ENCODE measurements around the gene NEK4. TPM values are rescaled to one million over a fixed set of nuclear protein-coding genes. Genes with fewer than 3 reads are reported as not detected.

Gene NEK4
- total and polyA plus RNA-seq, 2 of the 13 experiments (the other 11 are each of a cell fraction or from before 2014, with no cell fraction given): 16.5 to 38.0 TPM

GRCh38 chr3:52774901-52775864, 4.4 kb upstream of the NEK4 start (continued):
- no peak for TF ChIP-seq LRRFIP1 (CRISPR knock-in tag; conservative IDR thresholded peaks at IDR 0.05)
- TF ChIP-seq ZFYVE20 (CRISPR knock-in tag; IDR thresholded peaks at IDR 0.05; ENCODE audit: borderline replicate concordance, low read depth): no peak
- TF ChIP-seq CENPX (CRISPR knock-in tag; IDR thresholded peaks at IDR 0.05): no peak
- no peak for TF ChIP-seq ZNF678 (CRISPR knock-in tag; IDR thresholded peaks at IDR 0.05)
- TF ChIP-seq CENPT (CRISPR knock-in tag; IDR thresholded peaks at IDR 0.05; ENCODE audit: low read depth): no peak
- TF ChIP-seq AHDC1 (CRISPR knock-in tag; IDR thresholded peaks at IDR 0.05; ENCODE audit: borderline replicate concordance): peak; percentile 94
- no peak for TF ChIP-seq ZNF781 (CRISPR knock-in tag; IDR thresholded peaks at IDR 0.05; ENCODE audit: borderline replicate concordance, not compliant biosample characterization)
- peak; percentile 79 for TF ChIP-seq TEAD3 (CRISPR knock-in tag; optimal IDR thresholded peaks at IDR 0.05; ENCODE audit: borderline replicate concordance)
- TF ChIP-seq SALL2 (CRISPR knock-in tag; IDR thresholded peaks at IDR 0.05): no peak
- TF ChIP-seq ELF1 (CRISPR knock-in tag; IDR thresholded peaks at IDR 0.05): peak; percentile 57; the same call in 1 of the 2 replicates
- no peak for TF ChIP-seq E2F2 (CRISPR knock-in tag; IDR thresholded peaks at IDR 0.05; ENCODE audit: borderline replicate concordance)
- TF ChIP-seq TAF15 (IDR thresholded peaks at IDR 0.05; ENCODE audit: low read depth, low read length, poor library complexity, severe bottlenecking): no peak
- peak; percentile 86 for TF ChIP-seq HOXA3 (CRISPR knock-in tag; IDR thresholded peaks at IDR 0.05)
- no peak for TF ChIP-seq MLXIP (CRISPR knock-in tag; IDR thresholded peaks at IDR 0.05; ENCODE audit: borderline replicate concordance)
- peak; percentile 94 for TF ChIP-seq NR2F2 (IDR thresholded peaks at IDR 0.05; ENCODE audit: borderline replicate concordance, low read depth)

Data from HepG2 (cell line).